Measurements from ENCODE around the gene GKN2. TPM values are rescaled to one million over a fixed set of nuclear protein-coding genes. Genes with fewer than 3 reads are reported as not detected.

GKN2 gene
- total and polyA plus RNA-seq, 4 donors: 3.4 to 429 (median 102) TPM

GRCh38 chr2:68995916-68996315 lies 43.2 kb upstream of the GKN2 start:
- Histone ChIP-seq H3K27ac (ENCODE audit: low read depth in 1 of 2, low read length in 1 of 2) (no peak overlapping the region), H3K4me3 (no peak overlapping the region), H3K9ac (ENCODE audit: insufficient read depth in 1 of 2, low read length in 2 of 2) (no peak overlapping the region), H3K36me3 (ENCODE audit: control insufficient read depth in 4 of 4, insufficient read depth in 4 of 4, low read length in 4 of 4) (no peaks in the 10 kb centered on the region), H3K27me3 (ENCODE audit: control insufficient read depth in 3 of 3, insufficient read depth in 3 of 3, low read length in 2 of 3) (no peaks in the 10 kb centered on the region), H3K9me3 (ENCODE audit: control insufficient read depth in 4 of 4, insufficient read depth in 3 of 4, low read length in 3 of 4) (no peaks in the 10 kb centered on the region), H3K4me1 (ENCODE audit: control insufficient read depth in 5 of 5, insufficient read depth in 5 of 5, low read length in 5 of 5) (peaks cover 0 to 2% (median 0%) of the 10 kb centered on the region in 5 donors)
- TF ChIP-seq CTCF (IDR thresholded peaks at IDR 0.05; ENCODE audit: control extremely low read depth, extremely low read depth): no peak
- ATAC-seq (ENCODE audit: insufficient read depth, low FRiP score): no peak
- WGBS, 2 donors: 44 to 53% methylated on average over 3 of the region's 3 CpGs
- DNase-seq: no peak

GRCh38 chr2:68994864-68995263 lies 42.2 kb upstream of the GKN2 start:
- Histone ChIP-seq H3K4me1 (ENCODE audit: control insufficient read depth in 5 of 5, insufficient read depth in 5 of 5, low read length in 5 of 5) (peaks cover 0 to 2% (median 0%) of the 10 kb centered on the region in 5 donors), H3K27me3 (ENCODE audit: control insufficient read depth in 3 of 3, insufficient read depth in 3 of 3, low read length in 2 of 3) (no peaks in the 10 kb centered on the region), H3K4me3 (no peak overlapping the region), H3K27ac (ENCODE audit: low read depth in 1 of 2, low read length in 1 of 2) (no peak overlapping the region), H3K9me3 (ENCODE audit: control insufficient read depth in 4 of 4, insufficient read depth in 3 of 4, low read length in 3 of 4) (no peaks in the 10 kb centered on the region), H3K36me3 (ENCODE audit: control insufficient read depth in 4 of 4, insufficient read depth in 4 of 4, low read length in 4 of 4) (no peaks in the 10 kb centered on the region), H3K9ac (ENCODE audit: insufficient read depth in 1 of 2, low read length in 2 of 2) (no peak overlapping the region)
- DNase-seq (no peak), ATAC-seq (ENCODE audit: insufficient read depth, low FRiP score) (no peak)
- no peak for TF ChIP-seq CTCF (IDR thresholded peaks at IDR 0.05; ENCODE audit: control extremely low read depth, extremely low read depth)
- WGBS, 2 donors: 58 to 73% methylated on average over 4 of the region's 4 CpGs

GRCh38 chr2:68993660-68994059 lies 41.0 kb upstream of the GKN2 start:
- Histone ChIP-seq H3K9me3 (ENCODE audit: control insufficient read depth in 4 of 4, insufficient read depth in 3 of 4, low read length in 3 of 4) (no peaks in the 10 kb centered on the region), H3K27ac (ENCODE audit: low read depth in 1 of 2, low read length in 1 of 2) (no peak overlapping the region), H3K9ac (ENCODE audit: insufficient read depth in 1 of 2, low read length in 2 of 2) (no peak overlapping the region), H3K4me3 (no peak overlapping the region), H3K27me3 (ENCODE audit: control insufficient read depth in 3 of 3, insufficient read depth in 3 of 3, low read length in 2 of 3) (no peaks in the 10 kb centered on the region), H3K36me3 (ENCODE audit: control insufficient read depth in 4 of 4, insufficient read depth in 4 of 4, low read length in 4 of 4) (no peaks in the 10 kb centered on the region), H3K4me1 (ENCODE audit: control insufficient read depth in 5 of 5, insufficient read depth in 5 of 5, low read length in 5 of 5) (peaks cover 0 to 2% (median 0%) of the 10 kb centered on the region in 5 donors)
- no peak for DNase-seq
- no peak for TF ChIP-seq CTCF (IDR thresholded peaks at IDR 0.05; ENCODE audit: control extremely low read depth, extremely low read depth)
- ATAC-seq (ENCODE audit: insufficient read depth, low FRiP score): no peak
- 79 to 86% methylated on average over 7 of the region's 7 CpGs for WGBS, 2 donors

- Histone ChIP-seq H3K9ac (ENCODE audit: insufficient read depth in 1 of 2, low read length in 2 of 2) (no peak overlapping the region), H3K4me1 (ENCODE audit: control insufficient read depth in 5 of 5, insufficient read depth in 5 of 5, low read length in 5 of 5) (peaks cover 0 to 2% (median 0%) of the 10 kb centered on the region in 5 donors), H3K27ac (ENCODE audit: low read depth in 1 of 2, low read length in 1 of 2) (no peak overlapping the region), H3K4me3 (no peak overlapping the region), H3K27me3 (ENCODE audit: control insufficient read depth in 3 of 3, insufficient read depth in 3 of 3, low read length in 2 of 3) (no peaks in the 10 kb centered on the region), H3K36me3 (ENCODE audit: control insufficient read depth in 4 of 4, insufficient read depth in 4 of 4, low read length in 4 of 4) (no peaks in the 10 kb centered on the region), H3K9me3 (ENCODE audit: control insufficient read depth in 4 of 4, insufficient read depth in 3 of 4, low read length in 3 of 4) (no peaks in the 10 kb centered on the region)
- TF ChIP-seq CTCF (IDR thresholded peaks at IDR 0.05; ENCODE audit: control extremely low read depth, extremely low read depth): no peak
- ATAC-seq (ENCODE audit: insufficient read depth, low FRiP score) (no peak), DNase-seq (no peak)
- 79 to 95% methylated on average over 3 of the region's 3 CpGs for WGBS, 2 donors
Observed at GRCh38 chr2:68992933-68993332, 40.2 kb upstream of the GKN2 start.

Data from lung (tissue), 12 donors.